Measurements from ENCODE around the gene NRP2.

NRP2 gene

DNA sequence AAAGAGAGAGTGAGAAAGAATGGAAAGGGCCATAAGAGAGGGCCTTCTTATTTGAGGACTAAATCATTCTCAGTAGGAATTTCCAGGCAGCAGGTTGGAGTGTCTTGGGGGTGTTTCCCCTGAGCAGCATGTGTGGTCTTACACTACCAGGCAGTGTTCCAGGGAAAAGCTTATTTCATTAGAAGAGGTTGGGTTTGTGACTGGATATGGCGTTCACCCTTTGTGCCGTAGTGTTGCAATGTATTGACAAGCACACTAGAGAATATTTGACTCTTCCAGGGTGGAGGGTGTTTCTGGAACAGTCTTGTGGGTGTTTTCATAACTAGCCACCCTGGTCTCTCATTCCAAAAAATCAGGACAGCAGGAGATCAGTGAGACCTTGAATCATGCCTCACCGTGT lies 105.5 kb downstream of the NRP2 start:
- DNase-seq (ENCODE audit: low spot score) = no peak
- in situ Hi-C loops (cut with MboI; ENCODE audit: low pct_unique_long_range_greater_than_20kb, low sequenced_read_pairs, unreplicated experiment) = no loop called here
- TF ChIP-seq, protein P1, sequence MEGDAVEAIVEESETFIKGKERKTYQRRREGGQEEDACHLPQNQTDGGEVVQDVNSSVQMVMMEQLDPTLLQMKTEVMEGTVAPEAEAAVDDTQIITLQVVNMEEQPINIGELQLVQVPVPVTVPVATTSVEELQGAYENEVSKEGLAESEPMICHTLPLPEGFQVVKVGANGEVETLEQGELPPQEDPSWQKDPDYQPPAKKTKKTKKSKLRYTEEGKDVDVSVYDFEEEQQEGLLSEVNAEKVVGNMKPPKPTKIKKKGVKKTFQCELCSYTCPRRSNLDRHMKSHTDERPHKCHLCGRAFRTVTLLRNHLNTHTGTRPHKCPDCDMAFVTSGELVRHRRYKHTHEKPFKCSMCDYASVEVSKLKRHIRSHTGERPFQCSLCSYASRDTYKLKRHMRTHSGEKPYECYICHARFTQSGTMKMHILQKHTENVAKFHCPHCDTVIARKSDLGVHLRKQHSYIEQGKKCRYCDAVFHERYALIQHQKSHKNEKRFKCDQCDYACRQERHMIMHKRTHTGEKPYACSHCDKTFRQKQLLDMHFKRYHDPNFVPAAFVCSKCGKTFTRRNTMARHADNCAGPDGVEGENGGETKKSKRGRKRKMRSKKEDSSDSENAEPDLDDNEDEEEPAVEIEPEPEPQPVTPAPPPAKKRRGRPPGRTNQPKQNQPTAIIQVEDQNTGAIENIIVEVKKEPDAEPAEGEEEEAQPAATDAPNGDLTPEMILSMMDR (IDR thresholded peaks at IDR 0.05; ENCODE audit: extremely low read depth, insufficient read depth, missing control alignments) = no peak

DNA sequence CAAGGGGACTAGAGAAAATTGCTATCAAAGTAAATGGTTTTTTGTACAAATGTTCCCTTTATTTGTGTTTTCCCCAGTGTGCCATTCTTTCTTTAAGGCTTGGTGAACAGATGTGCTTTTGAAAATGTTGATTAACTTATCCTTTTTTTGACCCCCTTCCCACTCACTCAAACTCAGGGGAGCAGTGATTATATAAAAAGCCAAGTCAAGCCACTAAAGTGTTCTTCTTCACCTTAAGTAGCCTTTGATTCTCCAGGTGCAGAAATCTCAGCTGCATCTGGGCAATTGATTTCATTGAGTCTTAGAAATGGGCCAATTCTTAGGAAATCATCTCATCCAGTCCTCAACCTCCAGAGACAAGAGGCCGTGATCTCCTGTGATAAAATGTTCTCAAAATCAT lies 107.6 kb downstream of the NRP2 start:
- in situ Hi-C loops (cut with MboI; ENCODE audit: low pct_unique_long_range_greater_than_20kb, low sequenced_read_pairs, unreplicated experiment) = no loop called here
- TF ChIP-seq, protein P1 (IDR thresholded peaks at IDR 0.05; ENCODE audit: extremely low read depth, insufficient read depth, missing control alignments) = no peak
- DNase-seq (ENCODE audit: low spot score) = no peak

DNA sequence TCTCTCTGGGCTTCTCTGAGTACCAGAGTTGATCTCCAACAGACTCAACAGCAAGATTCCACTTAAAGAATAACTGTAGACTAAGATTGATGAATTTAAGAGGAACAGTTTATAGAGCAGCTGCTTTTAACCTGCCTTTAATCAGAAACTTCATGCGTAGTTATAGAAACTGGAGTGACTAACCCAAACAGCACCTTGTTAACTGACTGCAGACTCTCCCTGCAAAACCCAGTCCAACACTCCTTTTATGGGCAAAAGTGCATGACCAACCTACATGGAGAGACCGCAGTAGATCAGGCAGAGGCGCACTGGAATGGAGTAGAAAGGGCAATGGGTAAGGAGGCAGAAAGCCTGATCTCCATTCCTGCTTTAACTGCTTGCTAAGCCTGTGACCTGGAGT lies 110.6 kb downstream of the NRP2 start:
- in situ Hi-C loops (cut with MboI; ENCODE audit: low pct_unique_long_range_greater_than_20kb, low sequenced_read_pairs, unreplicated experiment) = no loop called here
- DNase-seq (ENCODE audit: low spot score) = no peak
- TF ChIP-seq, protein P1 (IDR thresholded peaks at IDR 0.05; ENCODE audit: extremely low read depth, insufficient read depth, missing control alignments) = no peak

DNA sequence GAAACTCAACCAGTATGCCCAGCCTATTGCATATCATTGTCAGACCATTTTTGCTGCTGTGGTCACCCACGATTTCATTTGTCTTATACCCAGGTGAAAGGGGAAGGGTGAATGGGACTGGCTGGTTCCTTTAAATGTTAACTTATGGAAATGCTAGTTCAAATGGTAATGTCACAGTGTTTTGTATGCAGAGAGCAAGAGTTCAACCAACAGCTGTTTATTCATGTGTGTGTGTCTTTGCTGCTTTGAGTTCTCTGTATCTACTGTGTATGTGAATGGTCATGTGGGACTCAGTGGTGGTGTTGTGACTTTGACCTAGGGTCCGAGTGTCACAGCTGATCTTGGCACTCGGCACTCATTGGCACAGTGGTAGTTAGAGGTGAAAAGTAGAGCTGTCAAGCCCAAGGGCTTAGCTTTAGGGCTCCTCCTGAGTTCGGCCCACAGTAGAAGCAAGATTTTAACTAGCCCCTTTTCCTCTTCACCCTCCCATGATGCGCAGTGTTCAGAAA lies 114.6 kb downstream of the NRP2 start:
- in situ Hi-C loops (cut with MboI; ENCODE audit: low pct_unique_long_range_greater_than_20kb, low sequenced_read_pairs, unreplicated experiment) = no loop called here
- TF ChIP-seq, protein P1 (IDR thresholded peaks at IDR 0.05; ENCODE audit: extremely low read depth, insufficient read depth, missing control alignments) = no peak
- DNase-seq (ENCODE audit: low spot score) = no peak

DNA sequence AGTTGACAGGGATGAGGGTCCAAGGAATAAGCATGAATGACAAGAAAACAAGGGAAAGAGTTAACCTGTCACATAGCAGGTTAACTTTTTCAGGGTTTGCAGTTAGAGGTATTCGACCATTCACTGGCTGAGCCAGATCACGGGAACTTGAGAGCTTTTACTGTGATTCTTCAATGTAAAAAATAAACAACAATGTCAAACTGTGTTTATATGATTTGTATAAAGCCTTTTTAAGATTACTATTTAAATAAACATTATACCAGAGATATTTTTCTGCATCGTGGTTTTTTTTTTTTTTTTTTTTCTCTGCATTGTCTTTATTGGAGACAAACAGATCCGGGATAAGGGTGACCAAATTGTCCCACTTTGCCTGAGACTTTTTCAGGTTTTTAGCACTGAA lies 115.6 kb downstream of the NRP2 start:
- TF ChIP-seq, protein P1 (IDR thresholded peaks at IDR 0.05; ENCODE audit: extremely low read depth, insufficient read depth, missing control alignments) = no peak
- in situ Hi-C loops (cut with MboI; ENCODE audit: low pct_unique_long_range_greater_than_20kb, low sequenced_read_pairs, unreplicated experiment) = no loop called here
- DNase-seq (ENCODE audit: low spot score) = no peak

DNA sequence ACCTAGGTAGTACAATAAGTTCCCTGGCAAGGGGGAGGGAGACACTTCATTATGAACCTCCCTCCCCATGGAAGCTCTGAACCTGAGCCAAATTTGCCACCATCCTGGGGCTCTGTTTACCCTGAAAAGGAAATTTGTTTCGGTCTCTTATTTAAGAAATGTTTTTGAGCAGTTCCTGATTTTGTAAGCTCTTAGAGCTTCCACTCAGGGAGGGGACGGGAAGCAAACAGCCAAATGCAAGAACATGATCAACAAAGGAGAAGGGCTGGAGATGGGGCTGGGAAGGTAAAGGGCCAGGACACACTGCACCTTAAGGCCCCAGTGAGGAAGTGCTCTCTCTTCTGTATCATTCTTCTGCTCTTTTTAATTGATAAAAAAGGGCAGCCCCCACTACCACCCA lies 117.9 kb downstream of the NRP2 start:
- DNase-seq (ENCODE audit: low spot score) = no peak
- in situ Hi-C loops (cut with MboI; ENCODE audit: low pct_unique_long_range_greater_than_20kb, low sequenced_read_pairs, unreplicated experiment) = no loop called here
- TF ChIP-seq, protein P1 (IDR thresholded peaks at IDR 0.05; ENCODE audit: extremely low read depth, insufficient read depth, missing control alignments) = no peak

DNA sequence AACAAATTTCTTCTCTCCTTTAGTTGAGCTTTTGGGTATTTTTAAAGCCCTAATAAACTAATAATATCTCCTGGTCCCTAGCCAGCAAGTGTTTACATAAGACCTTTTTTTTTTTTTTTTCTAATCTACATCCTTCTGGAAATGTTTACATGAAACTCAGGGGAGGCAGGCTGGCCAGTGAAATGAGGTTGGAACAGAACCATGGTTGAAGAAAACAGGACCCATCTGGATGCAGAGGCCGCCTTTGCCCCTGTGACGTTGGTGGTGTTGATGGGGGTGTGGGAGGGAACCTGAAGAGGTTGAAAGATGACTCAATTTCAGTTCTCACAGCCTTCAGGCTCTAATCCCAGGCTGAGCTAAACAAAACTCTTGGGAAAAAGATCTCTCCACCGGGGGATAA lies 118.5 kb downstream of the NRP2 start:
- in situ Hi-C loops (cut with MboI; ENCODE audit: low pct_unique_long_range_greater_than_20kb, low sequenced_read_pairs, unreplicated experiment) = no loop called here
- TF ChIP-seq, protein P1 (IDR thresholded peaks at IDR 0.05; ENCODE audit: extremely low read depth, insufficient read depth, missing control alignments) = no peak
- no peak for DNase-seq (ENCODE audit: low spot score)

All from GM13977 (cell line).